HG02798 (cell line): ENCODE data around the gene RPL19.
"Not testable (repeated sequence)": the region's sequence is repeated elsewhere in the genome, so short reads cannot be mapped to it uniquely, and the experiment has no call there.

ENCODE experiments used
- ATAC-seq: cut with Tn5 transposase; IDR thresholded peaks from one replicate; pipeline ENCODE4 v1.9.1; 2021; ENCODE audit warnings: mild to moderate bottlenecking; ENCODE audit not compliant: unreplicated experiment, poor library complexity

RPL19 gene

DNA sequence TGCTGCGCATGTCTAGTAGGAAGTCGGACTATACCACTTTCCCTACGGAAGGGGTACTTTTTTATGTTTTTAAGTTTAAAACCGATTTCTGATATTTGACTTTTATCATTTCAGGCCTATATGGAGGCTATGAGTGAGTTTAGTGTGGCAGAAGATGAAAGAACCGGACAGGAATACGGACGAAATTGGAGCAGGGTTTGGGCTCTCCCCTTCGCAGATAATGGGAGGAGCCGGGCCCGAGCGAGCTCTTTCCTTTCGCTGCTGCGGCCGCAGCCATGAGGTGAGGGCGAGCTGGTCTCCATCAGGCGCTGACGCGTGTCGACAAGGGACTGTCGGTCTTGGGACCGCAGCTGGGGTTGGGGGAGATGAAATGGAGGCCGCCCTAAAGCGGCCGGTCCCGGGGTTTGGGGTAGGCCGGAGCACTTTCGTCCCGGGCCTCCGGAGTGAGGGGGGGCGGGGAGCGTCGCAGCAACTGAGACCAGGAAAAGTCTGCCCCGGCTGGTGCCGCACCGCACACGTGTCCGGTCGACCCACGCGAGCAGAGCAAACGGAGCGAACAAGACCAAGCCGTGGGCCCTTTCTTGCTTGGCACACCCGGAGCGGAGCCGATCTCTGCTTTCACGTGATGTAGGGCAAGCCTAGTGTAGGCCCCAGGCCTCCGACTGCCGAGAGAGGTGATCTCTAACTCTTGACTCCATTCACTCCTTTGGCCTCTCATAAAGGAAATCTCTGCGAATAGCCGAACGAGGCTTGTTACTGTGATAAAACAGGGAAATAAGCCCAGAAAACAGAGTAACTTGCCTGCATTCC, at the start of gene RPL19:
RPL19 (plus strand) TSS at position 214 of the 810 bp plus-strand sequence; CDS start at position 276, 62 bp downstream.
- peak; percentile 65 for ATAC-seq

DNA sequence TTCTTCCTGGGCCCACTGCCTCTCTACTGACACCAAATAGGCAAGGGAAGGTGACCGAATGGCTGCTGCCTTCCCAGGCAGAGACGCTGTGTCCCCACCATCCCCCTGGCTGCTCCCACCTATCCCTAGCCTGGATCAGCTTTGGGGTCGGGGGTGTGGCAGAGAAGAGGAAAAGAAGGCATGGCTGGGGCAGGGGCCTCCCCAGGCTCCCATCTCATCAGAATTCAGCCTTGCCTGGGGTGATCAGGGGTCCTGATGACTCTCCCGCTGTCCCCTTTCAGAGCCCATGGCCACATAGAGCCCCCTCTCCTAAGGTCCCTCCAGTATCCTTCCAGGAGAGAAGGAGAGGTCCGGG, 49.3 kb upstream of the RPL19 start:
- ATAC-seq, result no peak

DNA sequence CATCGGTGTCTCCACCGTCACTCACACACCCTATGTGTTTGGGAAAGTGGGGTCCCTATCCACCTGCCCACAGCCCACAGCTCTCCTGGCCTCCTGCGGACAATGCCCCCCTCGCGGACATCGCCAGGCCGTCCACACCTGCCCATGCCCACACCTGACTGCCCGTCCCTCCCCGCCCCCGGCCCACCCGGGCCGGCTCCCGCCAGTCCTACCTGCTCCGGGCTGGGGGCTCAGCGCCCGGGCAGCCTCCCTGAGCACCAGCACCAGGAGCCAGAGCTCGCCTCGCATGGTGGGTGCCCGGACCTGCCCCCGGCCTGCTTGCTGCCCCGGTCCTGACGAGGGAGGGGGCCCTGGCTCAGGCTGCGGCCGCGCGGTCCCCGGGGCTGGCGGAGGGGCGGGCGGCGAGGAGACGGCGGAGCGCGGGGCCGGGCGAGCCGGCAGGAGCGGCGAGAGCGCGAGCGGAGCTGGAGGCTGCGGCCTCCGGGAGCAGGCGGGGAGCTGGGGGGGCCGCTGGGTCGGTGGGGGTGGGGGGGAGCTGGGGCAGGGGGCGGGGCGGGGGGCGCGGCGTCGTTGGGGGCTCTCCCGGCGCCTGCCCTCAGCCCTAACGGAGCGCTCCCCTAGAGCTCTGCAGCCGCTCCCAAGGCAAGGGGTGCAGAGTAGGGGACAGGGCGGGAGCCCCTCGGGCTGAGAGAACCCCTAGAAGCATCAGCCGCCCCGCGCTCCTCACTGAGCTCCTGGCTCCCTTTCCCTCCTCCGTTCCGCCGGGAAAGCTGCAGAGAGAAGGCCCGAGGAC, 48.7 kb upstream of the RPL19 start, which contains the start of gene PLXDC1:
PLXDC1 (minus strand) TSS at position 488 of the 793 bp plus-strand sequence; CDS start at position 288, 200 bp downstream.
- no peak for ATAC-seq

DNA sequence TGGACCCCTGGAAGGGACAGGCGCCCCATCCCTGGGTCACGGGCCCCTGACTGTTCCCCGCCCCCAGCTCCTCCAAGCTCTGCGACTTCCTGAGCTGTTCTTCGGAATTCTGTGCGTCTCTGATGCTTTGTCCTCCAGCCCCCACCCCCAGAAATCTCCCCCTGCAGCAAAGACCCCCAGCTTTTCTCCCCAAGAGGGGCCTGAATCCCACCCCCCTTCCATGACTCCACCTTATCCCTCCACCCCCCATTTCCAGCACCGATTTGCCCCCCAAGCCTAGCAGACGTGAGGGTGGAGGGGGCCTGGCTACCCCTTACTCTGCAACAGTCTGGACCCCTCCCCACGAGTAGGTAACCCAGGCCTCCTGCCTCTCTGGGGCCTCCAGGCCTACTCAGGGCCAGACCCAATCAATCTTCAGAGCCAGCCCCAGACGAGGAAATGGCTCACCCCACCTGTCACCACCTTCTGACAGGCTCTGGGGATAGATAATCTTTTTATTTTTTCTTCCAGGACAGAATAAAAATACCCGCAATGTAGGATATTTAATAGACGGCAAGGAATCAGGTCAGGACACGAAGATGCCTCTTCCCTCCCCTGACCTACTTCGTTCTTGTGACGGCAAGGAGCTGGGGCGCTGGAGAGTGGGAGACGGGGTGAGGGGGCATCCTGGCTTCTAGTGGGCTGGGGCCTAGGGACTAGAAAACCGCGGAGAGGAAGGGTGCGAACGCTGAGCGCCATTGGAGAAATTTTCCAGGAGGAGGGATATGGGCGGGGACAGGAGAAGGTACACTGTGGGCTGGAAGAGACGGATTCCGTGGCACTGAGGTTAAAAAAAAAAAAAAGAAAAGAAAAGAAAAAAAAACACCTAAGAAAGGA, 47.9 kb upstream of the RPL19 start:
- ATAC-seq, result no peak

DNA sequence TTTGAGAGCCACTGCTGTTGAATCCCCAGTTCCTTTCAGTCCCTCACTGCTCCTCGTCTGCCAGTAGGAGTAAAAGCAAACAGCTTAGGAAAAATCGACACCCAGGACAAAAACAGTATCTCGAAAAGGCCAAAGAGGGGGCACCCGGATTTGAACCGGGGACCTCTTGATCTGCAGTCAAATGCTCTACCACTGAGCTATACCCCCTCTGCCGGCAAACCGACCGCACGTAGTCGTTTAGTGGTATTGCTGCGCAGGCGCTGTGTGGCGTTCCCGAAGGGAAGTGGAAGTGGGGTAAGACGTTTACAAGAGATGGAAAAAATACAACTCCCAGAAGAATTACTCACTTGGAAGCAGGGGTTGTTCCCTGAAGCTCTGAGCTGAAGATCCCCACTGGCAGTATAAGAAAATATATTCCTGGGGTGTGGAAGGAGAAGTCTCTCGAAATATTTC, 46.5 kb upstream of the RPL19 start:
- peak; percentile 61 for ATAC-seq

DNA sequence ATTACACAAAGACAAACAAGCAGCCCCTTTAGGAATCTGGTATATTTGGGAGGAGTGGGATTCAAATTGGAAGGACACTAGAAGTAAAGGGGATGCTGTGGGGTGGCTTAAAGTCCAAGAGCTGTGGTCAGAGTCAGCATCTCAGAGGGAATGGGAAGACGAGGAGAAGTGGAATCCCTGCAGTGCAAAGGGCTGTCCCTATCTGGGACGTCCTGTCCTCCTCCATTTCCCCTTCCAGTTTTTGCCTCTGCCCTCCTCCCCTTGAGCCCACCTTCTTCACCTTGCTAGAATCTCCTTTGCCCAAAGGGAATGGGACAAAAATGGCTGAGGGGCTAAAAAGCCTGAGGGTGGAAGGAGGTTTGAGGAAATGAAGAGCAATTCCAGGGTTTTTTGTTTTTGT, 44.4 kb upstream of the RPL19 start:
- no peak for ATAC-seq

DNA sequence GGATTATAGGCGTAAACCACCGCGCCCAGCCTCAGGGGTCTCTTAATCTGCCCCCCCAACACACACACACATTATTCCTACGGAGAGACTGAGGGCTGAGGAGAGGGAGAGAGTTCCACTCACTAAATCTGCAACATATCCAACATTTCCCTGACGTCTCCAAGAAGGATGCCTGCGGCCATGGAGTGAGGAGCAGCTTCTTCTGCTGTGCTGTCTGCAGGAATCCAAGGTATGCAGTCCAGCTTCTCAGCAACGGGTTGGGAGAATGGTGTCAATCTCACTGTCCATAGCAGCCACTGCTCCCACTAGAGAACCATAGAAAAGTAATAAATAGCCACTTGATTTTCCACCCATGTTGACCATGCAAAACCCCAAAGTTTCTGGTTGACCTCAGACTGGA, 43.6 kb upstream of the RPL19 start:
- no peak for ATAC-seq

DNA sequence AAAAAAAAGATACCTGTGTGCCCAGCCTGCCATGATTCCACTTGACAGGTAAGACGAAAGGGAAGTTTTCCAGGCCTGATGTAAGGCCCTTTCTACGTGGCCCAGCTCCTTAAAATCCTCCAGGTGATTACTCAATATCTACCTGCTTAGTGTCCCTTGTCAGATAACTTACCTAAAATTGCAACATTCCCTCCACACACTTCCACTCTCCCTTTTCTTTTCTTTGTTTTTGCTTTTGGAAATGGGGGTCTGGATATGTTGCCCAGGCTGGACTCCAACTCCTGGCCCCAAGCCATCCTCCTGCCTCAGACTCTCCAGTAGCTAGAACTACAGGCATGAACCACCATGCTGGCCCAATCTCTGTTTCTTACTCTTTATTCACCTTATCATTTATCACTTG, 41.5 kb upstream of the RPL19 start:
- ATAC-seq, result no peak

DNA sequence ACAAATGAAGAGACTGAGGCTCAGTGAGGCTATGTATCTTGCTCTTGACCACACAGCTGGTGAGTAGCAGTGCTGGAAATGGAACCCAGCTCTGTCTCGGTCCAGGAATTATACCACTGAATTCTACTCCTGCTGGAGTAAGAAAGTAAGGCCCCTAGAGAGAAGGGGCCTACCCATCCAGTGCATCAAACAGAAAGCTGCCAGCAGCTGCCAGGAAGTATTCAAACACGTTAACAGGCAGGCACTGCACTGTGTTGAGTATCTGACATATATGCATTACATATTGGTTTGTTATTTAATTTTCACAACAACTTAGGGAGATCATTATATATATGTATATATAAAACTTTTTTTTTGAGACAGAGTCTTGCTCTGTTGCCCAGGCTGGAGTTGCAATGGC, 38.1 kb upstream of the RPL19 start:
- no peak for ATAC-seq

DNA sequence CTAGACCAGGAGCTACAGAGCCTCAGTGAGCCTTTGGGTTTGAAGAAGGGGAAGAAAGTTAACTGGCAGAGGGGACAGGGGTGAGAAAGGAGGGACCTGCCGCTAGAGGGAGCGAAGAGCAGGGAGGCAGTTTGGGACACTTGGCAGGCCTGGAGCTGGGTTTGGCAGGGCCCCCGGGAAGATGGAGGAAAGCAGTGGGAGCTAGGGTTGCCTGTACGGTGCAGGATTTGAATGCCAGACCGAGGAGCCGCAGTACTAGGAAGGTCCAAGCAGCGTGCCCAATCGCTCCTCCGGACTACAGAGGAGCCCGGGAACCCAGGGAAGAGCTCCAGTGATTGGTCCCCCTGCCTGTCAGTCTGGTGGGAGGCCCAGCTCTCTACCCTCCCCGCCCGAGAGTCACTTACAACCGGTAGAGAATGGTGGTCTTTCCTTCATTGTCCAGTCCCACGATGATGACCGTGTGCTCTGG, 35.4 kb upstream of the RPL19 start:
- peak; percentile 87 for ATAC-seq

DNA sequence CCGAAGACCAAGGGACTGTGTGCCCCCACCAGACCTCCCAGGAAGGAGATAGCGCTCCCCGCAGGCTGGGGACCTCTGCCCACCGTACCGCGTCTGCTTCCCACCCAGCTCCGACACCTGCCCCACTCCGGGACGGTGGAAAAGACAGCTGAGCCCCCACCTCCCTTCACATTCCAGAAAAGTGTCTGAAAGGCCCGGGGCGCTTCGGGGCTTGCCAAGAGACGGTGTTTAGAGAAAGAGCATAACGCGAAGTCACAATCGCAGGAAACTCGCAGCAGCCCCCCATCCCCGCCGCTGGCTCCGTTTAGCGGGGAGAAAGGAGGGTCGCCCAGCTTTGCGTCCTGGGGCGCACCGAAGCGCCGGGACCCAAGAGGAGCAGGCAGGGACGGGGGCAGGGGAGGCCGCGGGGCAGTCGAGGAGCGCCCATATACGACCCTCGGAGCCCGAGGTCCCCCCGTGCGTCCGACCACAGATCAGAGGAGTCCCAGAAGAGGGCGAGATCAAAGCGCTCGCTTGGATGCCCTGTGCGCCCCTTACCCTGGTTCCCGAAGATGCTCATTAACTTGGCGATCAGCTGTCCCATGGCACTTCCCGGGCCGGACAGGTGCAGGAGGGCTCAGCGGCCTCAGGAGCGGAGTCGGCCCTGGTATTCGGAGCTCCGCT, 34.8 kb upstream of the RPL19 start:
- ATAC-seq, result no peak

DNA sequence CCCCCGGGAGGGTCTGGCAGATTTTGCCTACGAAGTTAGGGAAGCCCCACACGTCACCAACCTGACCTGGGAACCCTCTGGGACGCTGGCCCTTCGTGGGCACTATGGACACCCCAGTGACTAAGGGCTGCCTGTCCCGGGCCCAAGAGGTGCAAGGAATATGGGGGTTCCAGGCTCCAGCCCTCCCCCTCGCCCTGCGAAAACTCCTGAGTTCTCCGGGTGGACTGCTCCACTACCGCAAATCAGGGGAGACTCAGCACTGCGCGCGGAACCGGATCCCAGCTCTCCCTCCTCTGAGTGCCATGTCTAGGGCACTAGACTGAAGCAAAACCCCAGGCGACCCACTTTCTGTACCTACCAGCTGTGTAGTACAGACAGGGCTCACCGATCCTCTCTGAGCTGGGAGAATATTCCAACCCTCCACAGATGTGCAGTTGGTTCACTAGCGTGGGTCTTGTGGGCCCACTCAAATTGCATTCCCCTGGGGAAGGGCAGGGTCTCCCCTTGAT, 34.2 kb upstream of the RPL19 start, which contains the start of gene ARL5C:
ARL5C (minus strand) TSS at position 321 of the 509 bp plus-strand sequence. CDS start 401 bp downstream, outside the sequence.
- no peak for ATAC-seq

DNA sequence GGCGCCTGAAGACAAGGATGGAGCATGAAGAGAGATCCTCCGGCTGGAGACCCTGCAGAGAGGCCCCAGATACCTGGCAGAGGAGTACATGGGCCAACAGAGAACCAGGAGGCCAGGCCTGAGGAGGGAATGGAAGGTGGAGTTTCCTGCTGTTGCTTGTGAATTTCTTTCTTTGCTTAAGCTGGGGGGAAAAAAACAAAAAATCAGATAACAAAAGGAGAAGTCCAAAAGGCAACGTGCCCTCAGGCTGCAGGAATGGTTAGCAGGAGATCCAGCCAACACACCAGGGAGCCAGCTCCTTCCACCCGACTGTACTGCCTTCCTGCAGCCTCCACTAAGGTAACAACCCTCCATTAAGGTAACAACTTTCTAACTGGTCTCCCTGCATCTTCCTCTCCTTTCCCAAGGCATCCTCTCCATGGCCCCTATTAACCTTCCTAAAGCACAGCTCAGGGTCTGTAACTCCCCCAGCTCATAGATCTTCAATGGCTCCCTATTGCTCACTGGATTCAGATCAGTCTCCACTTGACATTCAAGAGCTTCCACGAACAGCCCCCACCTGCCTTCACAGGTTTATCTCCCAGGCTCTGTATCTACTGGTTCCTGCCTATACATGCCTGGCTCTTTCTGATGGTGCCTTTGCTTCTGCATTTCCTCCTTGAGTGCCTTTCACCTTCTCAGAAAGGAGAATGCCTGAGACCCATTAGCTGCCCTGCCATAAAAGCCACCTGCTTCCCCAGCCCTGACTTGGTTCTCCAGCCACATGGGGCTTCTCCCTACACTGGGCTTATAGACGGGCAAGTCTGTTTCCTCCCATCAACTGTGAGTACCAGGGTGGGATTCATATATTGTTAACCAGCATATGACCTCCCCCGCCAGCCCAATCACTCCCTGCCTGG, 33.4 kb upstream of the RPL19 start:
- ATAC-seq, result no peak

DNA sequence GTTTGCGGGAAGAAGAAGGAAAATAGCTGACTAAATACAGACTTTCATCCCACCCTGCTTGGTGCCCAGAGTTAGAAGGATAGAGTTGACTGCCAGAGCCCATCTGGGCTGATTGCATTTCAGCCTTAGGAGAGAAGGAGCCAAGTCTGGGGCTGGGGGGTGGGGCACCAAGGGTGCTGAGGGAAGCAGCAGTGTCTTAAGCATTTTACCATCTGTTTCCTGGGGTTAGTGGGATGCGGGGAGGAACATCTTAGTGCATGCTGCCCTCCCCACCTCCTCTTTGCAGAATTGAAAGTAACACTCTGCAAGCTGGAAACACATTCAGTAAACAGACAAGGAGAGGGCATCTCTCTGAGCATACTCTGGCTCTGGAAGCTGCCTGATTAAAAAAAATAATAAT, 32.6 kb upstream of the RPL19 start:
- ATAC-seq, result no peak

DNA sequence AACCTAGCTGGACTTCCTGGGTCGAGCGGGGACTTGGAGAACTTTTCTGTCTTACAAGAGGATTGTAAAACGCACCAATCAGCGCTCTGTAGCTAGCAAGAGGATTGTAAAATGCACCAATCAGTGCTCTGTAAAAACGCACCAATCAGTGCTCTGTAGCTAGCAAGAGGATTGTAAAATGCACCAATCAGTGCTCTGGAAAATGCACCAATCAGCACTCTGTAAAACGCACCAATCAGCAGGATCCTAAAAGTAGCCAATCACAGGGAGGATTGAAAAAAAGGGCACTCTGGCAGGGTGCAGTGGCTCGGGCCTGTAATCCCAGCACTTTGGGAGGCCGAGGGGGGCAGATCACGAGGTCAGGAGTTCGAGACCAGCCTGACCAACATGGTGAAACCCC, 31.6 kb upstream of the RPL19 start:
- not testable (repeated sequence) for ATAC-seq

DNA sequence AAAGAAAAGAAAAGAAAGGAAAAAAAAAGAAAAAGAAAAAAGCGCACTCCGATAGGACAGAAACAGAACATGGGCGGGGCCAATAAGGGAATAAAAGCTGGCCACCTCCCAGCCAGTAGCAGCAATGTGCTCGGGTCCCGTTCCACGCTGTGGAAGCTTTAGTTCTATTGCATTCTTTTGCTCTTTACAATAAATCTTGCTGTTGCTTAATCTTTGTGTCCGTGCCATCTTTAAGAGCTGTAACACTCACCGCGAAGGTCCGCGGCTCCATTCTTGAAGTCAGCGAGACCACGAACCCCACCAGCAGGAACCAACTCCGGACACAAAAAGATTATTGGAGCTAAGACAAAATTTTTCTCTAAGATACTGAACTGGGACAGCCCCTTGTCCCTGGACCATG, 31.0 kb upstream of the RPL19 start:
- ATAC-seq, result no peak

DNA sequence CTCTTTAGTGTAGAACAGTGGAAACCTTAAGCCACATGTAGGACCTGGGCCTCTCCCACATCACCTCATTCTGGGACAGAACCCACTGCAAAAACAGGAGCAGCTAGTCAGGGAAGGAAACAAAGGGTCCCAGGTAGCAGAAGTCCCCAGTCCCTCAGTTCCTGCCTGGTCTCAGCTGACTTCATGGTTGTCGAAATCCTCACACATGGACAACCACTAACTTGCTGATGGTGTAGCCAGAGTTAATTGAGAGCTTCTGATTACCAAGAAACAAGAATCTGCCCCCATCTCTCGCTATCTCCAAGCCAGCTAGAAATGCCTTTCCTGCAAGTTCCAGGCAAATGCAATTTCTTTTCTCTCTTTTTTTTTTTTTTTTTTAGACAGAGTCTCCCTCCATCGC, 30.6 kb upstream of the RPL19 start:
- ATAC-seq, result no peak

DNA sequence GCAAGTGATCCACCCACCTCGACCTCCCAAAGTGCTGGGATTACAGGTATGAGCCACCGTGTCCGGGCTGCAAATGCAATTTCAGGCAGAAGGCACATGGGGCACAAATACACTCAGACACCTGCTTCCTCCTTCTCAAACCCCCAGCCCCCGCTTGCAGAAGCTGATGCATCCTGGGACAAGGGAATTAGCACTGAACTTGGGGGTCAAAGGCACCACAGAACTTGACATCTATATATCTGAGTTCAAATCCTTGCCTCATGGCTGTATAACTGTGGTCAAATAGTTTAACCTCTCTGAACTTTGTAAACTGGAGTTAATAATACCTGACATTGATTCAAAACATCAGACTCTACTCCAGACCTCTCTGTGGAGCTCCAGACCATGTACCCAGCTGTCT, 30.0 kb upstream of the RPL19 start:
- ATAC-seq, result no peak

DNA sequence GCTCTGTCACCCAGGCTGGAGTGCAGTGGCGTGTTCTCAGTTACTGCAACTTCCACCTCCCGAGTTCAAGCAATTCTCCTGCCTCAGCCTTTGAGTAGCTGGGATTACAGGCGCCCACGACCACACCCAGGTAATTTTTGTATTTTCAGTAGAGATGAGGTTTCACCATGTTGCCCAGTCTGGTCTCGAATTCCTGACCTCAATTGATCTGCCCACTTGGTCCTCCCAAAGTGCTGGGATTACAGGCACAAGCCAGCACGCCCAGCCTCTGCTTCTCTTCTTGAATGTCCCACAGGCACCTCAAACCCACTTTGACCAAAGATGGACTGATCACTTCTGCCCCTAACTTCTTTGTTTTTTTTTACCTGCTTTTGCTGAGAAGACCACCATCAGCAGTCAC, 29.5 kb upstream of the RPL19 start:
- ATAC-seq, result no peak
